SK-N-MC (cell line): Measurements from ENCODE around the gene PKMYT1.

Source experiments
- DNase-seq: peaks from one replicate; pipeline ENCODE4 v3.0.0-alpha.2; 2011; ENCODE audit warnings: low read depth, low spot score
- H3K27ac ChIP-seq: fragments of 200-600 bp; sonication (generic); 2 replicates; pipeline ENCODE4 v1.5.1; 2016; ENCODE audit warnings: mixed run types
- H3K36me3 ChIP-seq: fragments of 200-600 bp; sonication (generic); 2 replicates; pipeline ENCODE4 v1.6.1; 2017; ENCODE audit warnings: antibody characterized with exemption, low read length, mixed read lengths; ENCODE audit not compliant: insufficient read depth
- H3K4me3 ChIP-seq: fragments of 200-600 bp; sonication (generic); 2 replicates; pipeline ENCODE4 v1.5.1; 2016
- H3K9ac ChIP-seq: fragments of 200-600 bp; sonication (generic); 2 replicates; pipeline ENCODE4 v1.8.0; 2017; ENCODE audit warnings: mixed run types, mixed read lengths; ENCODE audit not compliant: insufficient read length
- H3K9me3 ChIP-seq: fragments of 200-600 bp; sonication (generic); 2 replicates; pipeline ENCODE4 v1.6.1; 2017; ENCODE audit warnings: low read depth, mild to moderate bottlenecking, antibody characterized with exemption, low read length, moderate library complexity, mixed read lengths
- EZH2 ChIP-seq: fragments of 200-600 bp; sonication (generic); IDR thresholded peaks from one replicate; pipeline ENCODE4 v1.6.1; 2017; ENCODE audit warnings: antibody characterized with exemption
- FOXP2 ChIP-seq: optimal IDR thresholded peaks from 2 replicates; pipeline ENCODE3; 2011; ENCODE audit warnings: mild to moderate bottlenecking, moderate library complexity; ENCODE audit not compliant: insufficient read depth; ENCODE audit errors: extremely low read length, control extremely low read depth
- POLR2AphosphoS5 ChIP-seq: IDR thresholded peaks from 2 replicates; pipeline ENCODE4 v1.6.1; 2012; ENCODE audit warnings: mild to moderate bottlenecking, low read depth, low read length, borderline replicate concordance

Gene PKMYT1

DNA sequence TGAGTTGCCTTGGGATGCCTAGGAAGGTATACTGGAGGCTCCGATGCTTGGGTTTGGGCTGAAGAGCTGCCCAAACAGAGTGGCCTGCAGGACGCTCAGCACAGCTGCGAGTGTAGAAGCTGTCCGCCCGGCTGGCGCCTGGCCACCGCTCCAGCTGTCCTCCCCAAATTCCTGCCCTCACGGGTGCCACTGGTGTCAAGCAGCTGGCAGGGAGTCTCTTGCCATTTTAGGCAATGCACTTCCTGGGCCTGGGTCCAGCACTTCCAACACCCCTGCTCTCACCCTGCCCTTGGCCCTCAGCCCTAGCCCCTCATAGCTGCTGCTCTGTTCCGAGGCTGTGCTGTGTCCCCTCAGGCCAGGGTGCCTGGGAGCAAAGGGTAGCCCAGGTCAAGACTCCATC lies 5.2 kb upstream of the PKMYT1 start:
- Histone ChIP-seq H3K4me3 (no peak overlapping the region), H3K36me3 (no peaks in the 10 kb centered on the region), H3K27ac (no peak overlapping the region), H3K9me3 (no peaks in the 10 kb centered on the region), H3K9ac (no peak overlapping the region)
- TF ChIP-seq FOXP2 (no peak), POLR2AphosphoS5 (no peak), EZH2 (no peak)
- DNase-seq = no peak

DNA sequence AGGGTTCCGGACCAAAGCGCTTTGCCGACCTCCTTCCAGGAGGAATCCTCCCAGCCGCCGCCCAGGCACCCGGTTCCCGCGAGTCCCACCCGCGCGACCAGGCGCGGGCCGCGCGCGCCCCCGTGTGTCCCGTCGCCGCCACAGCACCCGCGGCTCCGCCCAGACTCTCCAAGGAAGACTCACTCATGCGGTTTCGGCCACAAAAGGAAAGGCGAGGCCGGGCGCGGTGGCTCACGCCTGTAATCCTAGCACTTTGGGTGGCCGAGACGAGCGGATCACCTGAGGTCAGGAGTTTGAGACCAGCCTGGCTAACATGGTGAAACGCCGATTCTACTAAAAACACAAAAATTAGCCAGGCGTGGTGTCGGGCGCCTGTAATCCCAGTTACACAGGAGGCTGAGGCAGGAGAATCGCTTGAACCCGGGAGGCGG lies 3.5 kb upstream of the PKMYT1 start:
- DNase-seq = no peak
- no peak for TF ChIP-seq EZH2
- no peak for TF ChIP-seq FOXP2
- TF ChIP-seq POLR2AphosphoS5 = no peak
- Histone ChIP-seq H3K36me3 (no peaks in the 10 kb centered on the region), H3K9me3 (no peaks in the 10 kb centered on the region), H3K9ac (no peak overlapping the region), H3K4me3 (peak overlapping the region; percentile 66), H3K27ac (no peak overlapping the region)

DNA sequence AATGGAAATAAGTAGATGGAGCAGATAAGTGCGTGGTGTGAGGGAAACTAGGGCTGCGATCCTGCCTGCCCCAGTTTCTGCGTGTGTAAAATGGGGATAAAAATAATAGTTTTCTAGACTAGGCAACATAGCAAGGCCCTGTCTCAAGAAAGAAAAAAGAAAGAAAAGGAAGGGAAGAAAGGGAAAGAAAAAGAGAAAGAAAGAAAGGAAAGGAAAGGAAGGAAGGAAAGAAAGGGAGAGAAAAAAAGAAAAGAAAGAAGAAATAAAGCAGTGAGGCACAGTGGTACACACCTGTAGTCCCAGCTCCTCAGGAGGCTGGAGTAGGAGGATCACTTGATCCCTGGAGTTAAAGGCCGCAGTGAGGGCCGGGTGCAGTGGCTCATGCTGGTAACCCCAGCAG lies 2.2 kb upstream of the PKMYT1 start:
- H3K4me3 ChIP-seq = no peak overlapping the region
- H3K27ac ChIP-seq = peak overlapping the region; percentile 11; the same call in 1 of the 2 replicates
- DNase-seq = no peak
- TF ChIP-seq EZH2 (no peak), POLR2AphosphoS5 (no peak), FOXP2 (no peak)
- H3K36me3 ChIP-seq = no peaks in the 10 kb centered on the region; the same call in 1 of the 2 replicates
- H3K9ac ChIP-seq = no peak overlapping the region
- no peaks in the 10 kb centered on the region for H3K9me3 ChIP-seq

GRCh38 chr16:2981899-2982250 lies 1.6 kb upstream of the PKMYT1 start:
- Histone ChIP-seq H3K4me3 (no peak overlapping the region), H3K9ac (peak overlapping the region; percentile 39), H3K9me3 (no peaks in the 10 kb centered on the region), H3K27ac (no peak overlapping the region), H3K36me3 (no peaks in the 10 kb centered on the region; the same call in 1 of the 2 replicates)
- no peak for TF ChIP-seq POLR2AphosphoS5
- no peak for TF ChIP-seq FOXP2
- no peak for TF ChIP-seq EZH2
- no peak for DNase-seq

GRCh38 chr16:2981177-2981898 lies 1.1 kb upstream of the PKMYT1 start:
- H3K27ac ChIP-seq = 0 out of 2 replicates have a peak overlapping the region, but pooled peaks have one; percentile 44
- H3K4me3 ChIP-seq = no peak overlapping the region; the same call in 1 of the 2 replicates

GRCh38 chr16:2979669-2980226 lies 498 bp downstream of the PKMYT1 start:
- Histone ChIP-seq H3K9ac (peak overlapping the region; percentile 92), H3K27ac (peak overlapping the region; percentile 64; the same call in 1 of the 2 replicates), H3K9me3 (no peaks in the 10 kb centered on the region), H3K4me3 (peak overlapping the region; percentile 89), H3K36me3 (peaks cover 13% of the 10 kb centered on the region; the same call in 1 of the 2 replicates)
- no peak for TF ChIP-seq FOXP2
- TF ChIP-seq POLR2AphosphoS5 = no peak
- no peak for TF ChIP-seq EZH2
- no peak for DNase-seq

More at GRCh38 chr16:2981177-2981898, 1.1 kb upstream of the PKMYT1 start:
- no peak for DNase-seq
- no peaks in the 10 kb centered on the region for H3K9me3 ChIP-seq
- peak overlapping the region; percentile 39 for H3K9ac ChIP-seq
- no peak for TF ChIP-seq EZH2
- no peak for TF ChIP-seq FOXP2
- TF ChIP-seq POLR2AphosphoS5 = no peak
- H3K36me3 ChIP-seq = no peaks in the 10 kb centered on the region; the same call in 1 of the 2 replicates

- Histone ChIP-seq H3K36me3 (peaks cover 17% of the 10 kb centered on the region; the same call in 1 of the 2 replicates), H3K4me3 (no peak overlapping the region), H3K27ac (no peak overlapping the region), H3K9me3 (no peaks in the 10 kb centered on the region), H3K9ac (no peak overlapping the region)
- DNase-seq = no peak
- TF ChIP-seq EZH2 (no peak), POLR2AphosphoS5 (no peak), FOXP2 (no peak)
Observed at GRCh38 chr16:2977440-2977839, 2.8 kb downstream of the PKMYT1 start.

DNA sequence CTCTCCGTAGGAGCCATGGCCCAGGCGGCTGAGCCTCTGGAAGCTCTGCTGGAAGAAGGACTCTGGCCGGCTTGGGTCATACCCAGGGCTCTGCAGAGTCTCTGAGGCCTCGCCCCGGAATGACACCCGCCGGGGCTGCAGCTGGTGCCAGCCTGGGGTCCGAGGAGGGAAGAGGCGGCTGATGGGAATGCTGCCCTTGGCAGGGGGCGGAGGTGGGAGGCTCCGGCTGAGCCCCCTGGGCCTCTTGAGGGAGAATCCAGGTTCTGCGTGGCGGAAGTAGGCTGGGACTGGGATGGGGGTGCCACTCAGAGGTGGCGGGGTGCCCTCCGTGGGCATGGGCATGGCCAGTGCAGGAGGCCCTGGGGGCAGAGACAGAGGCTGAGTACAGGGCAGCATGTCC lies 3.6 kb downstream of the PKMYT1 start:
- TF ChIP-seq FOXP2 (no peak), EZH2 (no peak), POLR2AphosphoS5 (no peak)
- Histone ChIP-seq H3K36me3 (peaks cover 20% of the 10 kb centered on the region; the same call in 1 of the 2 replicates), H3K9me3 (no peaks in the 10 kb centered on the region), H3K27ac (no peak overlapping the region), H3K9ac (no peak overlapping the region), H3K4me3 (no peak overlapping the region)
- DNase-seq = no peak
